Vagina (tissue), 2 donors: Measurements from ENCODE around the gene KCNC3.

Source experiments
- CTCF ChIP-seq, 3 experiments: fragments of 450-650 bp in 2 of 3; fragments of 200-600 bp in 1 of 3; sonication (generic) in 1 of 3; IDR thresholded peaks; one replicate each; pipeline ENCODE4 v1.5.1; 2017 to 2019; ENCODE audit warnings: antibody characterized with exemption in 3 of 3, mild to moderate bottlenecking in 2 of 3, moderate library complexity in 2 of 3
- POLR2A ChIP-seq, 2 donors: fragments of 450-650 bp; IDR thresholded peaks; one replicate each; pipeline ENCODE4 v1.6.1; 2017; ENCODE audit warnings: antibody characterized with exemption in 2 of 2, mild to moderate bottlenecking in 2 of 2, moderate library complexity in 2 of 2

GRCh38 chr19:50328873-50329145, 368 bp downstream of the KCNC3 start:
- TF ChIP-seq CTCF (IDR thresholded peaks at IDR 0.05) (no peak), POLR2A (IDR thresholded peaks at IDR 0.05) (no peak)
